SK-N-SH treated with all-trans-retinoic acid at 6 μM for 48 hours (cell line): ENCODE results near the gene EFNA3.

Experiments
- ESRRG ChIP-seq: fragments of 250-450 bp; sonication (Bioruptor Pico); IDR thresholded peaks from 2 replicates; pipeline ENCODE4 v1.6.1; 2021; ENCODE audit warnings: mild to moderate bottlenecking
- ZFP30 ChIP-seq: fragments of 450-650 bp; formaldehyde crosslinking; IDR thresholded peaks from 2 replicates; pipeline ENCODE4 v1.5.0; 2022; ENCODE audit warnings: mild to moderate bottlenecking, moderate library complexity

DNA sequence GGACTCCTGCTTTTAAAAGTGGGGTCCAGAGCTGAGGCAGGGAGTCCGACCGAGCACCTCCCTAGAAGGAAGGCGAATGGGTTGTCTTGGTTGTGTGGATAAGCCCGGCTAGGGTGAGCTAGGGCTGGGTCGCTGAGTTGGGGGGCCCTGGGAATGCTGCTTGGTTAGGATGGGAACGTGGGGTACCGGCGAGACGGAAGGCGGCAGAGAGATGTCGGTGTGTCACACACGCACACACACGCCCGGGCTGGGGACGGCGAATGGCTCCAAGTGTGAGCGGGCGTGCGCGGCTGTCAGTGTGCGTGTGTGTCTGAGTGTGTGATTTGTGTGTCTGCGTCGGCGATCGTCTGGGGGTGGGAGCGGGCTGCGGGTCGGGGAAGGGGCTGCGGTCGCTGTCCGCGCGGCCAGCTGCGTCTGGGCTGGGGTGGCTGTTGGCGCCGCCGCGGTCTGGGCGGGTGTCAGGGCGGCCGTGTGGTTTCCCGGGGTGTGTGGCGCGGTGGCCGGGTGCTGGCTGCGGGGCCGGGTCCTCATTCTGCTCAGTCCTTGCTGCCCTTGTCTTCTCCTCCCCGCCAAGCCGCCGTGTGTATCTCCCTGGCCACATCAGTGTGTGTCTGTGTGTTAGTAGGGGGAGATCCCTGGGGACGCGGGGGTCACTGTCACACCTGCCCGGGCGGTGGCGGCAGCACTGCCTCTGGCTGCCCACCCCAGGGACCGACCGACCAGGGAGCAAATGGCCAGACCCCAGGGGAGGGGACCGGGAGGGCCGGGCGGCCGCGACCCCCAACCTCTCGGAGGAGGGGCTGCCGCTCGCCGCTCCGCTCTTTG is 1.1 kb downstream of the EFNA3 start:
- TF ChIP-seq ESRRG (no peak), ZFP30 (CRISPR knock-in tag) (no peak)
